HEK293T (cell line): Measurements from ENCODE around the gene OGN.

ENCODE experiments used
- CTCF ChIA-PET: fragments of 350-600 bp; formaldehyde crosslinking; extraction: SDS; loops from one replicate; lab custom pipeline; 2021; ENCODE audit warnings: antibody characterized with exemption, inconsistent platforms; lab: Yijun Ruan, JAX
- POLR2A ChIA-PET: fragments of 350-600 bp; formaldehyde crosslinking; extraction: SDS; loops from one replicate; lab custom pipeline; 2020; ENCODE audit warnings: antibody characterized with exemption, inconsistent platforms; lab: Yijun Ruan, JAX
- DNase-seq: peaks from one replicate; pipeline ENCODE4 v3.0.0; 2012; ENCODE audit warnings: mixed read lengths; ENCODE audit errors: extremely low spot score
- ARNT ChIP-seq: fragments of 450-650 bp; IDR thresholded peaks from 2 replicates; pipeline ENCODE4 v1.6.1; 2017; ENCODE audit warnings: mild to moderate bottlenecking
- BHLHE40 ChIP-seq: fragments of 450-650 bp; IDR thresholded peaks from 2 replicates; pipeline ENCODE4 v1.6.1; 2016; ENCODE audit warnings: mild to moderate bottlenecking, moderate library complexity, borderline replicate concordance
- CTBP1 ChIP-seq: fragments of 450-650 bp; IDR thresholded peaks from 2 replicates; pipeline ENCODE4 v1.6.1; 2016; ENCODE audit warnings: borderline replicate concordance
- ELF4 ChIP-seq: fragments of 450-650 bp; IDR thresholded peaks from 2 replicates; pipeline ENCODE4 v1.6.1; 2017; ENCODE audit warnings: antibody characterized with exemption
- FOXA1 ChIP-seq: fragments of 450-650 bp; IDR thresholded peaks from 2 replicates; pipeline ENCODE4 v1.6.1; 2016; ENCODE audit warnings: mild to moderate bottlenecking
- FOXK2 ChIP-seq: fragments of 450-650 bp; IDR thresholded peaks from 2 replicates; pipeline ENCODE4 v1.6.1; 2016; ENCODE audit warnings: mild to moderate bottlenecking
- FOXM1 ChIP-seq: fragments of 450-650 bp; IDR thresholded peaks from 2 replicates; pipeline ENCODE4 v1.6.1; 2017; ENCODE audit warnings: mild to moderate bottlenecking, borderline replicate concordance
- HDGF ChIP-seq: fragments of 450-650 bp; IDR thresholded peaks from 2 replicates; pipeline ENCODE4 v1.6.1; 2017; ENCODE audit warnings: antibody characterized with exemption, borderline replicate concordance
- L3MBTL2 ChIP-seq: fragments of 450-650 bp; conservative IDR thresholded peaks from 2 replicates; pipeline ENCODE4 v1.6.1; 2016; ENCODE audit warnings: mild to moderate bottlenecking
- LEF1 ChIP-seq: fragments of 450-650 bp; IDR thresholded peaks from 2 replicates; pipeline ENCODE4 v1.6.1; 2017; ENCODE audit warnings: mild to moderate bottlenecking, borderline replicate concordance
- NFRKB ChIP-seq: fragments of 450-650 bp; IDR thresholded peaks from 2 replicates; pipeline ENCODE4 v1.6.1; 2016; ENCODE audit warnings: mild to moderate bottlenecking, moderate library complexity
- PKNOX1 ChIP-seq: fragments of 450-650 bp; IDR thresholded peaks from 2 replicates; pipeline ENCODE4 v1.6.1; 2016
- SP1 ChIP-seq: fragments of 450-650 bp; IDR thresholded peaks from 2 replicates; pipeline ENCODE4 v1.6.1; 2017
- SUZ12 ChIP-seq: fragments of 450-650 bp; IDR thresholded peaks from 2 replicates; pipeline ENCODE4 v1.6.1; 2016; ENCODE audit warnings: mild to moderate bottlenecking
- TARDBP ChIP-seq: fragments of 450-650 bp; IDR thresholded peaks from 2 replicates; pipeline ENCODE4 v1.6.1; 2016
- ZNF384 ChIP-seq: fragments of 450-650 bp; IDR thresholded peaks from 2 replicates; pipeline ENCODE4 v1.6.1; 2016

The OGN gene

GRCh38 chr9:92380603-92381002, 23.8 kb downstream of the OGN start:
- no peak for DNase-seq
- ChIA-PET POLR2A (no interaction called here), CTCF (no interaction called here)
- no peak for TF ChIP-seq TARDBP
- TF ChIP-seq LEF1, result no peak
- no peak for TF ChIP-seq NFRKB
- no peak for TF ChIP-seq ZNF384

- CTCF ChIA-PET, result no interaction called here
- DNase-seq, result no peak
- POLR2A ChIA-PET, result no interaction called here
- TF ChIP-seq FOXM1 (no peak), FOXA1 (no peak), ARNT (no peak), BHLHE40 (no peak), SUZ12 (no peak), NFRKB (no peak), SP1 (no peak), ELF4 (no peak), TARDBP (no peak), CTBP1 (no peak), L3MBTL2 (no peak), HDGF (no peak)
These were observed 25.4 kb downstream of the OGN start for GRCh38 chr9:92378865-92379560.

GRCh38 chr9:92377876-92378275, 26.5 kb downstream of the OGN start:
- ChIA-PET POLR2A (no interaction called here), CTCF (no interaction called here)
- TF ChIP-seq LEF1, result no peak
- no peak for TF ChIP-seq FOXK2
- no peak for TF ChIP-seq NFRKB
- no peak for TF ChIP-seq BHLHE40
- no peak for TF ChIP-seq FOXM1
- no peak for TF ChIP-seq CTBP1
- TF ChIP-seq ELF4, result no peak
- TF ChIP-seq ARNT, result no peak
- TF ChIP-seq HDGF, result no peak
- TF ChIP-seq SP1, result no peak
- TF ChIP-seq PKNOX1, result no peak
- TF ChIP-seq SUZ12, result no peak
- no peak for TF ChIP-seq FOXA1
- TF ChIP-seq L3MBTL2, result no peak
- no peak for TF ChIP-seq TARDBP
- no peak for TF ChIP-seq ZNF384
- DNase-seq, result no peak

- POLR2A ChIA-PET, result no interaction called here
- TF ChIP-seq ZNF384, result no peak
- no peak for TF ChIP-seq FOXK2
- TF ChIP-seq ELF4, result no peak
- no peak for TF ChIP-seq ARNT
- no peak for TF ChIP-seq LEF1
- TF ChIP-seq HDGF, result no peak
- no peak for TF ChIP-seq PKNOX1
- CTCF ChIA-PET, result no interaction called here
- no peak for DNase-seq
These were observed 31.2 kb downstream of the OGN start for GRCh38 chr9:92373167-92373566.

- DNase-seq, result no peak
- CTCF ChIA-PET, result interaction anchor here (0.6 kb wide), 1 partner anchor 18 kb away, joined by 3 read pairs; no protein-coding TSS in a partner anchor
- TF ChIP-seq SUZ12 (no peak), ZNF384 (no peak), TARDBP (no peak), L3MBTL2 (no peak), FOXM1 (no peak), ARNT (no peak), HDGF (no peak), PKNOX1 (no peak), CTBP1 (no peak), ELF4 (no peak), NFRKB (no peak), FOXA1 (no peak), BHLHE40 (no peak), LEF1 (no peak), SP1 (no peak), FOXK2 (no peak)
- POLR2A ChIA-PET, result no interaction called here
These were observed 35.3 kb downstream of the OGN start for GRCh38 chr9:92369075-92369474.

- CTCF ChIA-PET, result no interaction called here
- DNase-seq, result no peak
- POLR2A ChIA-PET, result no interaction called here
- TF ChIP-seq CTBP1 (no peak), FOXK2 (no peak), ARNT (no peak), ZNF384 (no peak), LEF1 (no peak), HDGF (no peak), FOXM1 (no peak), SUZ12 (no peak), NFRKB (no peak), PKNOX1 (no peak)
These were observed 44.3 kb downstream of the OGN start for GRCh38 chr9:92360083-92360482.
